H1 (cell line): ENCODE results near the gene HUWE1. TPM values are rescaled to one million over a fixed set of nuclear protein-coding genes. Genes with fewer than 3 reads are reported as not detected.

ENCODE experiments used
- CTCF ChIA-PET: fragments of 300-600 bp; sonication (Branson Sonifier 250); formaldehyde crosslinking; loops from one replicate; lab custom pipeline; 2021; ENCODE audit not compliant: partially characterized antibody; lab: Charles Lee
- POLR2A ChIA-PET: fragments of 300-600 bp; sonication (Branson Sonifier 250); formaldehyde crosslinking; loops from one replicate; lab custom pipeline; 2021; ENCODE audit warnings: inconsistent platforms; ENCODE audit not compliant: partially characterized antibody; lab: Charles Lee
- DNase-seq, 2 experiments: peaks; one replicate each; pipeline versions ENCODE4 v3.0.0 to v3.0.0-alpha.2; 2010 to 2022; ENCODE audit warnings: low spot score in 2 of 2, low read depth in 1 of 2, mixed read lengths in 1 of 2
- FAIRE-seq: peaks from 2 replicates; lab custom pipeline; 2011; peaks lifted over from hg19 to GRCh38; lab: Jason Lieb, UNC
- H2AFZ ChIP-seq: 2 replicates; pipeline ENCODE4 v1.8.1; 2012; ENCODE audit warnings: low read length, inconsistent platforms
- H2AK5ac ChIP-seq: 2 replicates; pipeline ENCODE4 v1.6.1; 2013; ENCODE audit warnings: low read depth, low read length
- H2BK120ac ChIP-seq: replicated peaks from 2 replicates; pipeline ENCODE3; 2013; ENCODE audit warnings: low read depth, low read length, inconsistent platforms
- H2BK12ac ChIP-seq: 2 replicates; pipeline ENCODE4 v1.6.1; 2013; ENCODE audit warnings: low read depth, low read length
- H2BK15ac ChIP-seq: 2 replicates; pipeline ENCODE4 v1.6.1; 2013; ENCODE audit warnings: low read length
- H2BK20ac ChIP-seq: 2 replicates; pipeline ENCODE4 v1.6.1; 2013; ENCODE audit warnings: low read length
- H2BK5ac ChIP-seq: 2 replicates; pipeline ENCODE4 v1.6.1; 2013; ENCODE audit warnings: low read depth, low read length
- H3K14ac ChIP-seq: 2 replicates; pipeline ENCODE4 v1.6.1; 2013; ENCODE audit warnings: inconsistent platforms; ENCODE audit not compliant: insufficient read length
- H3K18ac ChIP-seq: 2 replicates; pipeline ENCODE4 v1.6.1; 2013; ENCODE audit warnings: low read length; ENCODE audit errors: extremely low read depth
- H3K23ac ChIP-seq: 2 replicates; pipeline ENCODE4 v1.6.1; 2013; ENCODE audit warnings: inconsistent platforms; ENCODE audit not compliant: insufficient read length
- H3K23me2 ChIP-seq: 2 replicates; pipeline ENCODE4 v1.6.1; 2013; ENCODE audit warnings: low read depth, low read length
- H3K27ac ChIP-seq: 2 replicates; pipeline ENCODE4 v1.6.1; 2011; ENCODE audit warnings: low read depth, low read length, inconsistent platforms
- H3K27me3 ChIP-seq, 4 experiments: replicated peaks in 1 of 4; 1 replicate in 1 of 4; 2 replicates in 3 of 4; pipeline versions ENCODE4 v1.6.1 to v1.8.1; 2011 to 2013; ENCODE audit warnings: low read length in 3 of 4, mild to moderate bottlenecking in 3 of 4, inconsistent platforms in 2 of 4, mixed read lengths in 2 of 4, moderate library complexity in 1 of 4; ENCODE audit not compliant: control insufficient read depth in 3 of 4, insufficient read depth in 3 of 4; ENCODE audit errors: extremely low read depth in 1 of 4
- H3K36me3 ChIP-seq, 4 experiments: 2 replicates each; pipeline versions ENCODE4 v1.6.1 to v1.8.1; 2011 to 2013; ENCODE audit warnings: mild to moderate bottlenecking in 4 of 4, low read length in 3 of 4, moderate library complexity in 2 of 4, control low read depth in 1 of 4, inconsistent platforms in 1 of 4; ENCODE audit not compliant: insufficient read depth in 4 of 4, control insufficient read depth in 2 of 4
- H3K4ac ChIP-seq: replicated peaks from 2 replicates; pipeline ENCODE3; 2013; ENCODE audit warnings: low read length, low read depth, mixed read lengths, inconsistent platforms; ENCODE audit not compliant: insufficient read length
- H3K4me1 ChIP-seq, 4 experiments: replicated peaks in 1 of 4; 1 replicate in 1 of 4; 2 replicates in 3 of 4; pipeline versions ENCODE4 v1.6.1 to v1.8.1; 2011 to 2013; ENCODE audit warnings: low read length in 3 of 4, inconsistent platforms in 2 of 4, mixed read lengths in 1 of 4; ENCODE audit not compliant: insufficient read depth in 4 of 4, control insufficient read depth in 3 of 4
- H3K4me2 ChIP-seq, 2 experiments: 2 replicates each; pipeline versions ENCODE4 v1.6.1 to v1.8.1; 2011 to 2013; ENCODE audit warnings: low read depth in 2 of 2, low read length in 2 of 2, control low read depth in 1 of 2, inconsistent platforms in 1 of 2, mild to moderate bottlenecking in 1 of 2; ENCODE audit not compliant: insufficient read depth in 1 of 2
- H3K4me3 ChIP-seq, 4 experiments: fragments of 200-600, 300-600 bp in 1 of 4; sonication (generic), shearing (Covaris generic), sonication (Bioruptor Twin) in 1 of 4; 2 replicates each; pipeline versions ENCODE4 v1.5.1 to v1.8.1; 2011 to 2016; ENCODE audit warnings: low read length in 4 of 4, low read depth in 3 of 4, control low read depth in 2 of 4, inconsistent platforms in 2 of 4, mild to moderate bottlenecking in 2 of 4, mixed read lengths in 1 of 4, moderate library complexity in 1 of 4; ENCODE audit not compliant: insufficient read depth in 2 of 4; ENCODE audit errors: extremely low read depth in 1 of 4
- H3K56ac ChIP-seq: replicated peaks from 2 replicates; pipeline ENCODE3; 2013; ENCODE audit warnings: low read depth, mild to moderate bottlenecking, mixed read lengths, low read length, inconsistent platforms; ENCODE audit not compliant: insufficient read length
- H3K79me1 ChIP-seq: 2 replicates; pipeline ENCODE4 v1.6.1; 2013; ENCODE audit warnings: low read depth, low read length, control low read depth
- H3K79me2 ChIP-seq, 2 experiments: 2 replicates each; pipeline versions ENCODE4 v1.6.1 to v1.8.1; 2012 to 2013; ENCODE audit warnings: low read length in 2 of 2, mild to moderate bottlenecking in 2 of 2, inconsistent platforms in 1 of 2; ENCODE audit not compliant: insufficient read depth in 2 of 2, control insufficient read depth in 1 of 2
- H3K9ac ChIP-seq, 4 experiments: replicated peaks in 1 of 4; 1 replicate in 1 of 4; 2 replicates in 3 of 4; pipeline versions ENCODE4 v1.6.1 to v1.8.1; 2011 to 2013; ENCODE audit warnings: low read depth in 3 of 4, low read length in 3 of 4, control low read depth in 2 of 4, mild to moderate bottlenecking in 2 of 4, moderate library complexity in 2 of 4, inconsistent platforms in 1 of 4; ENCODE audit errors: extremely low read depth in 1 of 4
- H3K9me3 ChIP-seq, 2 experiments: 2 replicates each; pipeline versions ENCODE4 v1.6.1 to v1.8.1; 2012 to 2013; ENCODE audit warnings: mild to moderate bottlenecking in 2 of 2, moderate library complexity in 2 of 2, control low read depth in 1 of 2, inconsistent platforms in 1 of 2, low read depth in 1 of 2, low read length in 1 of 2, mixed read lengths in 1 of 2; ENCODE audit not compliant: insufficient read depth in 2 of 2
- H4K20me1 ChIP-seq, 2 experiments: replicated peaks in 1 of 2; 2 replicates each; pipeline versions ENCODE3 to v1.8.1; 2011 to 2013; ENCODE audit warnings: inconsistent platforms in 2 of 2, low read length in 2 of 2, mild to moderate bottlenecking in 1 of 2; ENCODE audit not compliant: insufficient read depth in 2 of 2, control insufficient read depth in 1 of 2
- H4K5ac ChIP-seq: 2 replicates; pipeline ENCODE4 v1.6.1; 2013; ENCODE audit warnings: low read length, low read depth, mixed read lengths, inconsistent platforms; ENCODE audit not compliant: insufficient read length
- H4K8ac ChIP-seq: 2 replicates; pipeline ENCODE4 v1.8.0; 2013; ENCODE audit warnings: mild to moderate bottlenecking, moderate library complexity, low read length, inconsistent platforms; ENCODE audit not compliant: insufficient read depth; ENCODE audit errors: extremely low read depth
- H4K91ac ChIP-seq: replicated peaks from 2 replicates; pipeline ENCODE3; 2013; ENCODE audit warnings: low read length, mixed read lengths, inconsistent platforms; ENCODE audit not compliant: insufficient read length
- CEBPB ChIP-seq: IDR thresholded peaks from 2 replicates; pipeline ENCODE4 v1.6.1; 2012; ENCODE audit warnings: low read depth, low read length
- GABPA ChIP-seq: IDR thresholded peaks from 2 replicates; pipeline ENCODE4 v1.6.1; 2011; ENCODE audit warnings: mild to moderate bottlenecking, low read length, moderate library complexity, borderline replicate concordance; ENCODE audit not compliant: insufficient read depth
- JUND ChIP-seq: IDR thresholded peaks from 2 replicates; pipeline ENCODE4 v1.6.1; 2011; ENCODE audit warnings: mild to moderate bottlenecking, improper control_type of control experiment, low read length
- POLR2AphosphoS5 ChIP-seq: IDR thresholded peaks from 2 replicates; pipeline ENCODE4 v1.6.1; 2011; ENCODE audit warnings: low read depth, low read length
- RFX5 ChIP-seq: IDR thresholded peaks from 2 replicates; pipeline ENCODE4 v1.6.1; 2011; ENCODE audit warnings: low read depth, low read length, improper control_type of control experiment, borderline replicate concordance
- TAF1 ChIP-seq: IDR thresholded peaks from 2 replicates; pipeline ENCODE4 v1.6.1; 2011; ENCODE audit warnings: mild to moderate bottlenecking, low read depth, low read length
- TAF7 ChIP-seq: optimal IDR thresholded peaks from 2 replicates; pipeline ENCODE3; 2011; ENCODE audit warnings: low read depth, mild to moderate bottlenecking, inconsistent platforms, low read length, moderate library complexity, borderline replicate concordance
- YY1 ChIP-seq: IDR thresholded peaks from 2 replicates; pipeline ENCODE4 v1.6.1; 2011; ENCODE audit warnings: low read depth, mild to moderate bottlenecking, low read length
- WGBS, 2 experiments: shearing (Covaris generic) in 1 of 2; methylation state at CpG; one replicate each; pipeline versions ENCODE4 v1.1.6 to v1.1.7; 2013 to 2015; ENCODE audit warnings: low lambda C conversion rate in 2 of 2, mixed read lengths in 2 of 2, inconsistent platforms in 1 of 2, low coverage in 1 of 2, missing lambda C conversion rate in 1 of 2; ENCODE audit not compliant: insufficient replicate concordance in 2 of 2, insufficient coverage in 1 of 2, insufficient read length in 1 of 2; ENCODE audit errors: extremely low coverage in 1 of 2, missing lambda C conversion rate in 1 of 2; 5-methylcytosine and 5-hydroxymethylcytosine counted together
- polyA plus RNA-seq, 7 experiments: library from polyadenylated mRNA; depleted of rRNA in 3 of 7; stranded (reverse) in 5 of 7; unstranded in 2 of 7; fragments of >200 nt in 5 of 7; fragments of 200-250 nt in 2 of 7; gene quantifications; 1 replicate in 5 of 7; 2 replicates in 1 of 7; 4 replicates in 1 of 7; pipeline versions ENCODE4 v1.2.1 to v1.2.3, GENCODE V29; 2011 to 2013; ENCODE audit warnings: missing spikeins in 2 of 7, mixed read lengths in 2 of 7
- total RNA-seq: library from RNA; stranded (reverse); fragmentation: NEBNext Ultra II Directional; extraction: Animal tissue kit (Norgen Biotek cat#: 25700); gene quantifications from 2 replicates; pipeline ENCODE4 v1.2.1, GENCODE V29; 2021
- TF ChIP-seq, protein P1 (sequence below): IDR thresholded peaks from 2 replicates; pipeline ENCODE4 v1.6.1; 2011; ENCODE audit warnings: low read length, improper control_type of control experiment

HUWE1 gene
- total and polyA plus RNA-seq, 2 of the 8 experiments (the other 6 are each of a cell fraction or from before 2014, with no cell fraction given) = 114 to 252 TPM

DNA sequence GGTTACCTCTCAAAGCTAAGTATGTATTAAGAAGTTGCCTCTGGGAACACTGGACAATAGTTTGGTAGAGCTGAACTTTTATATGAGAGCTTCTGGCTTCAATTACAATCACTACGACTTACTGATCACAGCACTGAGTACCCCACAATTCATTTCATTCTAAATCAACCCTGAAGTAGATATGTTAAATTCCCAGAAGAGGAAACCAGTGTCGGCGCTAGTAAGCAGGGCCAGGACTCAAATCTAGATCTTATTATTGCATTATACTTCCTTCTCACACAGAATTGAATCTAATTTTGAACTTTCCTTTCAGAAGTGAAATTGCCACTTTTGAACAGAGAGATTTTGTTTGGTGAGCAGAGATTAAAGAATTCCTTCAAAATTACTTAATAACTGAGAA, 41.8 kb downstream of the HUWE1 start:
- Histone ChIP-seq H4K5ac (no peak overlapping the region), H3K23me2 (no peaks in the 10 kb centered on the region), H2BK12ac (no peak overlapping the region), H3K14ac (no peak overlapping the region), H3K4me1 (no peaks in the 10 kb centered on the region), H2BK20ac (no peak overlapping the region), H3K36me3 (peaks cover 9 to 92% (median 35%) of the 10 kb centered on the region in 4 experiments), H2AK5ac (no peak overlapping the region), H2AFZ (no peak overlapping the region), H3K79me1 (no peaks in the 10 kb centered on the region), H3K27ac (no peak overlapping the region), H3K4ac (no peak overlapping the region), H2BK15ac (no peak overlapping the region), H3K18ac (no peak overlapping the region), H3K56ac (no peak overlapping the region), H3K79me2 (no peaks in the 10 kb centered on the region), H3K4me2 (no peak overlapping the region), H2BK5ac (no peak overlapping the region)
- no peak for DNase-seq
- TF ChIP-seq, protein P1, sequence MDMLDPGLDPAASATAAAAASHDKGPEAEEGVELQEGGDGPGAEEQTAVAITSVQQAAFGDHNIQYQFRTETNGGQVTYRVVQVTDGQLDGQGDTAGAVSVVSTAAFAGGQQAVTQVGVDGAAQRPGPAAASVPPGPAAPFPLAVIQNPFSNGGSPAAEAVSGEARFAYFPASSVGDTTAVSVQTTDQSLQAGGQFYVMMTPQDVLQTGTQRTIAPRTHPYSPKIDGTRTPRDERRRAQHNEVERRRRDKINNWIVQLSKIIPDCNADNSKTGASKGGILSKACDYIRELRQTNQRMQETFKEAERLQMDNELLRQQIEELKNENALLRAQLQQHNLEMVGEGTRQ = no peak
- no peak for TF ChIP-seq TAF1
- no peak for TF ChIP-seq CEBPB
- TF ChIP-seq GABPA = no peak
- TF ChIP-seq YY1 = no peak
- TF ChIP-seq RFX5 = no peak
- TF ChIP-seq POLR2AphosphoS5 = no peak
- TF ChIP-seq TAF7 = no peak
- no peak for TF ChIP-seq JUND
- TF ChIP-seq, all 59 proteins: peak for 0
- CTCF ChIA-PET = no interaction called here
- no peaks in the 10 kb centered on the region for H3K9me3 ChIP-seq
- no peak overlapping the region for H4K8ac ChIP-seq
- no peak overlapping the region for H3K9ac ChIP-seq
- no peak for FAIRE-seq
- H2BK120ac ChIP-seq = no peak overlapping the region
- 82% methylated on average over 3 of the region's 3 CpGs; no CpG with 5 or more reads in 1 of the 2 experiments for WGBS, 2 experiments
- no peak overlapping the region for H3K23ac ChIP-seq
- no peak overlapping the region for H3K4me3 ChIP-seq
- peaks cover 0 to 3% of the 10 kb centered on the region in 2 experiments for H4K20me1 ChIP-seq
- H3K27me3 ChIP-seq = no peaks in the 10 kb centered on the region
- POLR2A ChIA-PET = interaction anchor here (1.8 kb wide), 1 partner anchor 399 kb away, joined by 3 read pairs; the partner anchor contains the start of gene PHF8
- H4K91ac ChIP-seq = no peak overlapping the region
